ENCODE measurements around the gene SCLT1.
A peak's percentile ranks its signal among the peaks of the same experiment; 100 is the strongest.

The SCLT1 gene

GRCh38 chr4:128877934-128878333 lies 215.4 kb downstream of the SCLT1 start:
- DNase-seq (ENCODE audit: low spot score) (no peak), FAIRE-seq (no peak)

- FAIRE-seq: no peak
- no peak for DNase-seq (ENCODE audit: low spot score)
Observed at GRCh38 chr4:128876200-128876599, 217.1 kb downstream of the SCLT1 start.

GRCh38 chr4:128871948-128872347 lies 221.4 kb downstream of the SCLT1 start:
- FAIRE-seq (no peak), DNase-seq (ENCODE audit: low spot score) (no peak)

- FAIRE-seq: no peak
- DNase-seq (ENCODE audit: low spot score): no peak
Observed at GRCh38 chr4:128869776-128870509, 223.4 kb downstream of the SCLT1 start.

- no peak for DNase-seq (ENCODE audit: low spot score)
- FAIRE-seq: no peak
Observed at GRCh38 chr4:128868758-128869157, 224.6 kb downstream of the SCLT1 start.

GRCh38 chr4:128866691-128867090 lies 226.6 kb downstream of the SCLT1 start:
- no peak for FAIRE-seq
- no peak for DNase-seq (ENCODE audit: low spot score)

GRCh38 chr4:128866269-128866668 lies 227.1 kb downstream of the SCLT1 start:
- DNase-seq (ENCODE audit: low spot score): no peak

GRCh38 chr4:128865132-128865531 lies 228.2 kb downstream of the SCLT1 start:
- FAIRE-seq: no peak

More at GRCh38 chr4:128866269-128866668, 227.1 kb downstream of the SCLT1 start:
- no peak for FAIRE-seq

GRCh38 chr4:128863312-128864075 lies 229.8 kb downstream of the SCLT1 start:
- DNase-seq (ENCODE audit: low spot score): peak; percentile 54
- no peak for FAIRE-seq

More at GRCh38 chr4:128865132-128865531, 228.2 kb downstream of the SCLT1 start:
- no peak for DNase-seq (ENCODE audit: low spot score)

- DNase-seq (ENCODE audit: low spot score): peak; percentile 18
- FAIRE-seq: no peak
Observed at GRCh38 chr4:128862608-128863311, 230.6 kb downstream of the SCLT1 start.

- FAIRE-seq: no peak
- no peak for DNase-seq (ENCODE audit: low spot score)
Observed at GRCh38 chr4:128861856-128862518, 231.4 kb downstream of the SCLT1 start.

- FAIRE-seq: no peak
- DNase-seq (ENCODE audit: low spot score): no peak
Observed at GRCh38 chr4:128859887-128860677, 233.3 kb downstream of the SCLT1 start.

GRCh38 chr4:128858879-128859671 lies 234.3 kb downstream of the SCLT1 start:
- FAIRE-seq (no peak), DNase-seq (ENCODE audit: low spot score) (no peak)

GRCh38 chr4:128856246-128856645 lies 237.1 kb downstream of the SCLT1 start:
- FAIRE-seq (no peak), DNase-seq (ENCODE audit: low spot score) (no peak)

- no peak for FAIRE-seq
- no peak for DNase-seq (ENCODE audit: low spot score)
Observed at GRCh38 chr4:128855621-128856020, 237.7 kb downstream of the SCLT1 start.

- FAIRE-seq: no peak
- DNase-seq (ENCODE audit: low spot score): no peak
Observed at GRCh38 chr4:128854433-128854832, 238.9 kb downstream of the SCLT1 start.

GRCh38 chr4:128853741-128854140 lies 239.6 kb downstream of the SCLT1 start:
- FAIRE-seq (no peak), DNase-seq (ENCODE audit: low spot score) (peak; percentile 22)

- no peak for DNase-seq (ENCODE audit: low spot score)
- no peak for FAIRE-seq
Observed at GRCh38 chr4:128850252-128850651, 243.1 kb downstream of the SCLT1 start.

GRCh38 chr4:128848461-128848860 lies 244.9 kb downstream of the SCLT1 start:
- FAIRE-seq: no peak
- DNase-seq (ENCODE audit: low spot score): no peak

Data from RCC 7860 (cell line).